GM21447 (cell line): ENCODE results near the gene MUC4.

Experiments
- ATAC-seq: cut with Tn5 transposase; IDR thresholded peaks from one replicate; pipeline ENCODE4 v1.9.1; 2021; ENCODE audit not compliant: unreplicated experiment

MUC4 gene

DNA sequence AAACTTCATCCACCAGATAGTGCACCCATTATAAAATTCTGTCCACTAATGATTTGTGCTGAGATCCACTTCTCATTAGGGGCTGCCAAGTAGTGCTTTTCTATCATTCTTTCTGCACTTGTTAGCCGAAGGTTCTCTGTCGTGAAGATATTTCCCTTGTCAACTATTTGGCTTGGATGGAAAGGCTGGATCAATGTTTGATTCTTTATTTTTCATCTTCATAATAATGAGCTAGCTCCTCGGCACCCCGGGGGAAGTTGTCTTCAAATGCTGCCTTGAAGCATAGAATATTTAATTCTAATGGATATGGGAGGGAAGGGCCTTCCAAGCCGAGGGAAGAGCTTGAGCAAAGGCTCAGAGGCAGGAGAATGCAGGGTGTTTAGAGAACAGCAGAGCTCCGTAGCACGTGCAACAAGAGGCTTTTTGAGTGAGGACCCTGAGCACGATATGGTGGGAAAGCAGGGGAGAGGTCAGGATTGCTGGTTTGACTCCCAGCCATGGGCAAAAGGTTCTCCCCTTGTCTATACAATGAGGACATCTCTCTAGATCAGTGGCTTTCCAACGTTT, 107.2 kb downstream of the MUC4 start:
- ATAC-seq = no peak

DNA sequence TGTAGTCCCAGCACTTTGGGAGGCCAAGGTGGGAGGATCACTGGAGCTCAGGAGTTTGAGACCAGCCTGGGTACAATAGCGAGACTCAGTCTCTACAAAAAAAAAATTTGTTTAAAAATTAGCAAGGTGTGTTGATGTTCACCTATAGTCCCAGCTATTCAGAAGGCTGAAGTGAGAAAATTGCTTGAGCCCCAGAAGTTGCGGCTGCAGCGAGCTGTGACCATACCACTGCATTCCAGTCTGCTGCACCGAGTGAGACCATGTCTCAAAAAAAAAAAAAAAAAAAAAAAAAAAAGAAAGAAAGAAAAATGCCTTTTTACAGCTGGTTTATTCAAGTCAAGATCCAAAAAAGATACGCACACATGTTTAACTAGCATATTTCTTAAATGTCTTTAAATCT, 108.0 kb downstream of the MUC4 start:
- ATAC-seq = no peak

DNA sequence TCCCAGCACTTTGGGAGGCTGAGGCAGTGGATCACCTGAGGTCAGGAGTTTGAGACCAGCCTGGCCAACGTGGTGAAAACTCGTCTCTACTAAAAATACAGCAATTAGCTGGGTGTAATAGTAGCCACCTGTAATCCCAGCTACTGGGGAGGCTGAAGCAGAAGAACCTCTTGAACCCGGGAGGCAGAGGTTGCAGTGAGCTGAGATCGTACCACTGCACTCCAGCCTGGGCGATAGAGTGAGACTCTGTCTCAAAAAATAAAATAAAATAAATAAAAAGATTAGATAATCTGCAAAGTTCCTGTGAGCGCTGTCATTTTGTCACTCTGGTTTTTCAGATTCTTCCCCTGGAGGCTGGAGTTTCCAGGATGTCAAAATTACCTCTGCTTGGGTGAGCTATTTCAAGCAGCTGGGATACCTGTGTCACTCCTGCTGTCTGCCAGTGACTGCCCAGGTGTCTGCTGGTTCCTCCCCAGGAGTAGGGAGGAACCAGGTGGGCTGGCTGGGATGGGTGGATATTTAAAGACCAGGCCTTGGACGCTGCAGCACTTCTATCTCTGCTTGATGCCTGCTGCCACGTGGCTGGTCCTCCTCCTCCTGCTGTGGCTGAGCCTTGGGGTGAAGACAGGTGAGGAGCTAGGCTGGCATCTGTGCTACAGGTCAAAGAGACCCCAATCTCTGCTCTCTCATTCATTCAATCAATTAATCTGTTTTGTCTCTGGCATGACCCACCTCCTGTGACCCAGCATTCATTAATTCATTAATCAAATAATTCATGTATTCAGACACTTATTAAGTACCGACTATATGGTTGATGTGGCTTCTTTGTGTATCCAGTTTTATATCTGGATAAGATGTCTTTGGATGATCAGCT, 110.5 kb downstream of the MUC4 start:
- ATAC-seq = no peak

DNA sequence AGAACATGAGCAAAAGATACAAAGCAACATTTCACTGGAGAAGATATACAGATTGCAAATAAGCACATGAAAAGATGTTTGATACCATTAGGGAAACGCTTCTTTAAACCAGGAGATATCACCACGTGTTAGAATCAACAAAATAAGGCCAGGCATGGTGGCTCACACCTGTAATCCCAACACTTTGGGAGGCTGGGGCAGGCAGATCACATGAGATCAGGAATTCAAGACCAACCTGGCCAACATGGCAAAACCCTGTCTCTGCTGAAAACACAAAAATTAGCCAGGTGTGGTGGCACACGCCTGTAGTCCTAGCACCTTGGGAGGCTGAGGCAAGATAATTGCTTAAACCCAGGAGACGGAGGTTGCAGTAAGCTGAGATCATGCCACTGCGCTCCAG, 111.4 kb downstream of the MUC4 start:
- ATAC-seq = no peak

DNA sequence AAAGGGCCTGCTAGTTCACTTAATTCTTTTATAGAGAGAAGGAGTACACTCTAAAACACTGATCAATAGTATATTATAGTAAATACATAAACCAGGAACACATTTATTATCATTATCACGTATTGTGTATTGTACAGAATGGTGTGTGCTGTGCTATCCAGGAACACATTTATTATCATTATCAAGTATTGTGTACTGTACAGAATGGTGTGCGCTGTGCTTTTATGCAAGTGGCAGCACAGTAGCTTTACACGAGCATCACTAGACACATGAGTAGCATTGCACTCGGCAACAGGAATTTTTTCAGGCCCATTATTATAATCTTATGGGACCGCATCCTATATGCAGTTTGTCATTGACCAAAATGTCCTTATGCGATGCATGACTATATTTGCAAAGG, 111.9 kb downstream of the MUC4 start:
- ATAC-seq = no peak

DNA sequence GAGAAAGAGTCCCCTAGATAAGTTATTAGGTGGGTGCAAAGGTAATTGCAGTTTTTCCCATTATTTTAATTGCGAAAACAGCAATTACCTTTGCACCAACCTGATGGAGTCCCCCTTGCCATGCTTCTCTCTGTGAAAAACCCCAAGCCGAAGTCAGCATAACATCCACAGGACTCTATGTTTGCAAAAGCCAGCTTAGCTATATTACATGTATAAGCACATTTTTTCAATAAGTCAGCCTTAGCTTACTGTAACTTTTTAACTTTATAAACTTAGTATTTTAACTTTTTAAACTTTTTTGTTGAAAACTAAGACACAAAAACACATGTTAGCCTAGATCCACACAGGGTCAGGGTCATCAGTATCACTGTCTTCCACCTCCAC, 112.3 kb downstream of the MUC4 start:
- ATAC-seq = no peak

DNA sequence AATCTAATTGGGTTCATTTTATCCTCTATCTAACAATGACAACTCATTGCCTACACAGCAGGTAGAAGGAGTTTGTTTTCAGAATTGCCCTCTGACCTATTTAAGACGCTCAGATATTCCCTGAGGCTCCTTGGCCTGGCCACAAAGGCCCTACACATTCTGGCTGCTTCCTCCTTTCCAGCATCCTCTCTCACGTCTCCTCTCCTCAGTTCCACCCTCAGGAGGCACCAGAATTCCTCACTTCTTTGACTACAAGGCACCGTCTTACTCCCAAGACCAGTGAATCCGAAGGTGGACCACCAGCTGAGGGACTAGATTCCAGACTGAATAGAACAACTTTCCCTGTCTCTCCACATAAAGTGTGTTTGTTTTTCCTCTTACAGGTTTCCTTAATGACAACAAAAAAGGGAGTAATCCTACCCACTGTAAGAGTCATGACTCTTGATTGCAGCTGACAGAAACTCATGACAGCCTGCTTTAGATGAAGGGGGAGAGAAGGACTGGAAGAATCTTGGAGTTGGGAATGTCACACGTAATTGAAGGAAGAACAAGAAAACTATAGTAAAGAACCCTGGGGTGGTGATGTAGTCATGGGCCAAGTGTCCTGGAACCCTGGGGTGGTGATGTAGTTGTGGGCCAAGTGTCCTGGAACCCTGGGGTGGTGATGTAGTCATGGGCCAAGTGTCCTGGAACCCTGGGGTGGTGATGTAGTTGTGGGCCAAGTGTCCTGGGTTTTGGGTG, 112.9 kb downstream of the MUC4 start:
- no peak for ATAC-seq

DNA sequence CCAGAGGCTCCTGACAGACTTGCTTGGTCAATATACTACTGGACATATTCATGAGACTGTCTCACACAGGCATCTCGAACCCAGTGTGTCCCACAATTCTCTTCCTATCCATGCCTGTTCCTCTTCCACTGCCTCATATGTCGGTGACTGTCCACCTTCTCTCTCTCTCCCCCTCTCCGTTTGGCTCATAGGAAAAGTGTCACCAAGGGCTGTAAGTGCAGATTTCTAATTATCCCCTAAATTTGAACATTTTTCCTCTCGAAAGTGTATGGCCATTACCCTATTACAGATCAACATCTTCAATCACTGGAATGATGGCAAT, 113.4 kb downstream of the MUC4 start:
- no peak for ATAC-seq

DNA sequence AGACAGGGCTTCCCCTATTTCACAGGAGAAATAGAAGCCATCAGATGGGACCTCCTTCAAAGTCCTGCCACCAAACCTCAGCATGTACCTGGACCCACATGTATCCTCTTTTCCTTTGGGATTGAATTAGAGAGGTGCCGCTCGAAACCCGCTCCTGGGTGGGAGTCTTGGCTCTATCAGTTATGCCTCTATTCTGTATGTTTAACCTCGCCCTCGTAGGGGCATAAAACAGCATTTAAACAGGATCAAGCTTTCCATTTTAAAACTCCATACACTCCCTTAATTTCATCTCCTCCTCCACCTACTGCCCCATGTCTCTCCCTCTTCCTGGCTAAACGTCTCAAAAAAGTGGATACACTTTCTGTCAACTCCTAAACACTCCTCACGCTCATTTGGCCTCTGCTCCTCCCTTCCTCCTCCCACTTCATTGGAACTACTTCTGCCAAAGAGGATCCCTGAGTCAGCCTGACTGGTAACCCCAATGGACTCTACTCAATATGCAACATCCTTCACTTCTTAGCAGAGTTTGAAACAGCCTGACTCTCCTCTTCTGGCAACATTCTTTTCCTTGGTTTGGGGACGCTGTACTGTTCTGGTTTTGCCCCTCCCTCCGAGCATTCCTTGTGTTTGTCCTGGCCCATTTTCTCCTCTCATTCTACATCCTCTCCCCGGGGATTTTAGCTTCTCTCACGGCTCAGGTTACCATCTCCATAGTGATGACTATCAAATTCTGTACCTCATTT, 114.0 kb downstream of the MUC4 start:
- no peak for ATAC-seq
